SK-N-MC (cell line): ENCODE results near the gene WIPF3.

Experiments
- EZH2 ChIP-seq: fragments of 200-600 bp; sonication (generic); IDR thresholded peaks from one replicate; pipeline ENCODE4 v1.6.1; 2017; ENCODE audit warnings: antibody characterized with exemption
- FOXP2 ChIP-seq: optimal IDR thresholded peaks from 2 replicates; pipeline ENCODE3; 2011; ENCODE audit warnings: mild to moderate bottlenecking, moderate library complexity; ENCODE audit not compliant: insufficient read depth; ENCODE audit errors: extremely low read length, control extremely low read depth
- POLR2AphosphoS5 ChIP-seq: IDR thresholded peaks from 2 replicates; pipeline ENCODE4 v1.6.1; 2012; ENCODE audit warnings: mild to moderate bottlenecking, low read depth, low read length, borderline replicate concordance

DNA sequence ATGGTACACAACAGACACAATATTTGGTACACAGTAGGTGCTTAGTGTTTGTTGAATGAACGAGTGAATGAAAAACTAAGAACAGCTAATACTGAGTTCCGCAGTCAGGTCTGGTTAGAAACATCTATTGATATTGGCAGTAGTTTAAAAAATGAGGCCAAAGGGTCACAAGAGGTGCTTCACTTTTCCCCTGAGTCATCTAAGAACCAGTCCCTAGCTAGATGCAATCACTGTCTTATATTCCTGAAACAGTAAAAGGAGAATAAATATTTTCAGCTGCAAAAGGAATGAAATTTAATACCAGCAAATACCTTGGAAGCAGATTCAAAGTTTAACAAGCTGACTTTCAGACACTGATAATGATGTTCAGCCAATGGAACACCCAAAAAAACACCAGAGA, 128.8 kb downstream of the WIPF3 start:
- TF ChIP-seq POLR2AphosphoS5 (no peak), EZH2 (no peak), FOXP2 (no peak)
